Measurements from ENCODE around the gene PAPSS2.

GRCh38 chr10:87715552-87716347, 56.1 kb downstream of the PAPSS2 start:
- TF ChIP-seq POLR2AphosphoS5 (IDR thresholded peaks at IDR 0.05; ENCODE audit: borderline replicate concordance, low read depth, low read length) (no peak), EZH2 (IDR thresholded peaks at IDR 0.05) (no peak)

Measured in SK-N-MC (cell line).